H1 (cell line): ENCODE results near the gene ASCC2. TPM values are rescaled to one million over a fixed set of nuclear protein-coding genes. Genes with fewer than 3 reads are reported as not detected.

Experiments
- CTCF ChIA-PET: fragments of 300-600 bp; sonication (Branson Sonifier 250); formaldehyde crosslinking; loops from one replicate; lab custom pipeline; 2021; ENCODE audit not compliant: partially characterized antibody; lab: Charles Lee
- POLR2A ChIA-PET: fragments of 300-600 bp; sonication (Branson Sonifier 250); formaldehyde crosslinking; loops from one replicate; lab custom pipeline; 2021; ENCODE audit warnings: inconsistent platforms; ENCODE audit not compliant: partially characterized antibody; lab: Charles Lee
- DNase-seq, 2 experiments: peaks; one replicate each; pipeline versions ENCODE4 v3.0.0 to v3.0.0-alpha.2; 2010 to 2022; ENCODE audit warnings: low spot score in 2 of 2, low read depth in 1 of 2, mixed read lengths in 1 of 2
- FAIRE-seq: peaks from 2 replicates; lab custom pipeline; 2011; peaks lifted over from hg19 to GRCh38; lab: Jason Lieb, UNC
- H2AFZ ChIP-seq: 2 replicates; pipeline ENCODE4 v1.8.1; 2012; ENCODE audit warnings: low read length, inconsistent platforms
- H2AK5ac ChIP-seq: 2 replicates; pipeline ENCODE4 v1.6.1; 2013; ENCODE audit warnings: low read depth, low read length
- H2BK120ac ChIP-seq: replicated peaks from 2 replicates; pipeline ENCODE3; 2013; ENCODE audit warnings: low read depth, low read length, inconsistent platforms
- H2BK12ac ChIP-seq: 2 replicates; pipeline ENCODE4 v1.6.1; 2013; ENCODE audit warnings: low read depth, low read length
- H2BK15ac ChIP-seq: 2 replicates; pipeline ENCODE4 v1.6.1; 2013; ENCODE audit warnings: low read length
- H2BK20ac ChIP-seq: 2 replicates; pipeline ENCODE4 v1.6.1; 2013; ENCODE audit warnings: low read length
- H2BK5ac ChIP-seq: 2 replicates; pipeline ENCODE4 v1.6.1; 2013; ENCODE audit warnings: low read depth, low read length
- H3K14ac ChIP-seq: 2 replicates; pipeline ENCODE4 v1.6.1; 2013; ENCODE audit warnings: inconsistent platforms; ENCODE audit not compliant: insufficient read length
- H3K18ac ChIP-seq: 2 replicates; pipeline ENCODE4 v1.6.1; 2013; ENCODE audit warnings: low read length; ENCODE audit errors: extremely low read depth
- H3K23ac ChIP-seq: 2 replicates; pipeline ENCODE4 v1.6.1; 2013; ENCODE audit warnings: inconsistent platforms; ENCODE audit not compliant: insufficient read length
- H3K23me2 ChIP-seq: 2 replicates; pipeline ENCODE4 v1.6.1; 2013; ENCODE audit warnings: low read depth, low read length
- H3K27ac ChIP-seq: 2 replicates; pipeline ENCODE4 v1.6.1; 2011; ENCODE audit warnings: low read depth, low read length, inconsistent platforms
- H3K27me3 ChIP-seq, 4 experiments: replicated peaks in 1 of 4; 1 replicate in 1 of 4; 2 replicates in 3 of 4; pipeline versions ENCODE4 v1.6.1 to v1.8.1; 2011 to 2013; ENCODE audit warnings: low read length in 3 of 4, mild to moderate bottlenecking in 3 of 4, inconsistent platforms in 2 of 4, mixed read lengths in 2 of 4, moderate library complexity in 1 of 4; ENCODE audit not compliant: control insufficient read depth in 3 of 4, insufficient read depth in 3 of 4; ENCODE audit errors: extremely low read depth in 1 of 4
- H3K36me3 ChIP-seq, 4 experiments: 2 replicates each; pipeline versions ENCODE4 v1.6.1 to v1.8.1; 2011 to 2013; ENCODE audit warnings: mild to moderate bottlenecking in 4 of 4, low read length in 3 of 4, moderate library complexity in 2 of 4, control low read depth in 1 of 4, inconsistent platforms in 1 of 4; ENCODE audit not compliant: insufficient read depth in 4 of 4, control insufficient read depth in 2 of 4
- H3K4ac ChIP-seq: replicated peaks from 2 replicates; pipeline ENCODE3; 2013; ENCODE audit warnings: low read length, low read depth, mixed read lengths, inconsistent platforms; ENCODE audit not compliant: insufficient read length
- H3K4me1 ChIP-seq, 4 experiments: replicated peaks in 1 of 4; 1 replicate in 1 of 4; 2 replicates in 3 of 4; pipeline versions ENCODE4 v1.6.1 to v1.8.1; 2011 to 2013; ENCODE audit warnings: low read length in 3 of 4, inconsistent platforms in 2 of 4, mixed read lengths in 1 of 4; ENCODE audit not compliant: insufficient read depth in 4 of 4, control insufficient read depth in 3 of 4
- H3K4me2 ChIP-seq, 2 experiments: 2 replicates each; pipeline versions ENCODE4 v1.6.1 to v1.8.1; 2011 to 2013; ENCODE audit warnings: low read depth in 2 of 2, low read length in 2 of 2, control low read depth in 1 of 2, inconsistent platforms in 1 of 2, mild to moderate bottlenecking in 1 of 2; ENCODE audit not compliant: insufficient read depth in 1 of 2
- H3K4me3 ChIP-seq, 4 experiments: fragments of 200-600, 300-600 bp in 1 of 4; sonication (generic), shearing (Covaris generic), sonication (Bioruptor Twin) in 1 of 4; 2 replicates each; pipeline versions ENCODE4 v1.5.1 to v1.8.1; 2011 to 2016; ENCODE audit warnings: low read length in 4 of 4, low read depth in 3 of 4, control low read depth in 2 of 4, inconsistent platforms in 2 of 4, mild to moderate bottlenecking in 2 of 4, mixed read lengths in 1 of 4, moderate library complexity in 1 of 4; ENCODE audit not compliant: insufficient read depth in 2 of 4; ENCODE audit errors: extremely low read depth in 1 of 4
- H3K56ac ChIP-seq: replicated peaks from 2 replicates; pipeline ENCODE3; 2013; ENCODE audit warnings: low read depth, mild to moderate bottlenecking, mixed read lengths, low read length, inconsistent platforms; ENCODE audit not compliant: insufficient read length
- H3K79me1 ChIP-seq: 2 replicates; pipeline ENCODE4 v1.6.1; 2013; ENCODE audit warnings: low read depth, low read length, control low read depth
- H3K79me2 ChIP-seq, 2 experiments: 2 replicates each; pipeline versions ENCODE4 v1.6.1 to v1.8.1; 2012 to 2013; ENCODE audit warnings: low read length in 2 of 2, mild to moderate bottlenecking in 2 of 2, inconsistent platforms in 1 of 2; ENCODE audit not compliant: insufficient read depth in 2 of 2, control insufficient read depth in 1 of 2
- H3K9ac ChIP-seq, 4 experiments: replicated peaks in 1 of 4; 1 replicate in 1 of 4; 2 replicates in 3 of 4; pipeline versions ENCODE4 v1.6.1 to v1.8.1; 2011 to 2013; ENCODE audit warnings: low read depth in 3 of 4, low read length in 3 of 4, control low read depth in 2 of 4, mild to moderate bottlenecking in 2 of 4, moderate library complexity in 2 of 4, inconsistent platforms in 1 of 4; ENCODE audit errors: extremely low read depth in 1 of 4
- H3K9me3 ChIP-seq, 2 experiments: 2 replicates each; pipeline versions ENCODE4 v1.6.1 to v1.8.1; 2012 to 2013; ENCODE audit warnings: mild to moderate bottlenecking in 2 of 2, moderate library complexity in 2 of 2, control low read depth in 1 of 2, inconsistent platforms in 1 of 2, low read depth in 1 of 2, low read length in 1 of 2, mixed read lengths in 1 of 2; ENCODE audit not compliant: insufficient read depth in 2 of 2
- H4K20me1 ChIP-seq, 2 experiments: replicated peaks in 1 of 2; 2 replicates each; pipeline versions ENCODE3 to v1.8.1; 2011 to 2013; ENCODE audit warnings: inconsistent platforms in 2 of 2, low read length in 2 of 2, mild to moderate bottlenecking in 1 of 2; ENCODE audit not compliant: insufficient read depth in 2 of 2, control insufficient read depth in 1 of 2
- H4K5ac ChIP-seq: 2 replicates; pipeline ENCODE4 v1.6.1; 2013; ENCODE audit warnings: low read length, low read depth, mixed read lengths, inconsistent platforms; ENCODE audit not compliant: insufficient read length
- H4K8ac ChIP-seq: 2 replicates; pipeline ENCODE4 v1.8.0; 2013; ENCODE audit warnings: mild to moderate bottlenecking, moderate library complexity, low read length, inconsistent platforms; ENCODE audit not compliant: insufficient read depth; ENCODE audit errors: extremely low read depth
- H4K91ac ChIP-seq: replicated peaks from 2 replicates; pipeline ENCODE3; 2013; ENCODE audit warnings: low read length, mixed read lengths, inconsistent platforms; ENCODE audit not compliant: insufficient read length
- CHD1 ChIP-seq: IDR thresholded peaks from 2 replicates; pipeline ENCODE4 v1.6.1; 2012; ENCODE audit warnings: low read depth, low read length, improper control_type of control experiment
- RNF2 ChIP-seq: fragments of 200-900, 300-1000 bp; sonication (generic); IDR thresholded peaks from 2 replicates; pipeline ENCODE4 v1.7.1; 2016; ENCODE audit warnings: borderline replicate concordance, low read depth, mild to moderate bottlenecking, antibody characterized with exemption, low read length; ENCODE audit not compliant: poor library complexity, severe bottlenecking; ENCODE audit errors: missing control alignments
- WGBS, 2 experiments: shearing (Covaris generic) in 1 of 2; methylation state at CpG; one replicate each; pipeline versions ENCODE4 v1.1.6 to v1.1.7; 2013 to 2015; ENCODE audit warnings: low lambda C conversion rate in 2 of 2, mixed read lengths in 2 of 2, inconsistent platforms in 1 of 2, low coverage in 1 of 2, missing lambda C conversion rate in 1 of 2; ENCODE audit not compliant: insufficient replicate concordance in 2 of 2, insufficient coverage in 1 of 2, insufficient read length in 1 of 2; ENCODE audit errors: extremely low coverage in 1 of 2, missing lambda C conversion rate in 1 of 2; 5-methylcytosine and 5-hydroxymethylcytosine counted together
- polyA plus RNA-seq, 7 experiments: library from polyadenylated mRNA; depleted of rRNA in 3 of 7; stranded (reverse) in 5 of 7; unstranded in 2 of 7; fragments of >200 nt in 5 of 7; fragments of 200-250 nt in 2 of 7; gene quantifications; 1 replicate in 5 of 7; 2 replicates in 1 of 7; 4 replicates in 1 of 7; pipeline versions ENCODE4 v1.2.1 to v1.2.3, GENCODE V29; 2011 to 2013; ENCODE audit warnings: missing spikeins in 2 of 7, mixed read lengths in 2 of 7
- total RNA-seq: library from RNA; stranded (reverse); fragmentation: NEBNext Ultra II Directional; extraction: Animal tissue kit (Norgen Biotek cat#: 25700); gene quantifications from 2 replicates; pipeline ENCODE4 v1.2.1, GENCODE V29; 2021

The ASCC2 gene
- total and polyA plus RNA-seq, 2 of the 8 experiments (the other 6 are each of a cell fraction or from before 2014, with no cell fraction given) = 35.0 to 35.8 TPM

- Histone ChIP-seq H4K20me1 (peaks cover 0 to 5% of the 10 kb centered on the region in 2 experiments), H3K4me2 (no peak overlapping the region), H3K23me2 (no peaks in the 10 kb centered on the region), H4K5ac (no peak overlapping the region), H3K9ac (no peak overlapping the region), H3K18ac (no peak overlapping the region), H3K14ac (no peak overlapping the region), H3K56ac (no peak overlapping the region), H3K4ac (no peak overlapping the region), H2BK20ac (no peak overlapping the region), H3K4me1 (peaks cover 0 to 3% (median 0%) of the 10 kb centered on the region in 4 experiments; a peak in 1 of 7 replicates), H2BK120ac (no peak overlapping the region), H4K91ac (no peak overlapping the region), H3K79me1 (no peaks in the 10 kb centered on the region), H2AFZ (no peak overlapping the region), H2BK5ac (no peak overlapping the region), H3K4me3 (no peak overlapping the region), H3K36me3 (peaks cover 10 to 43% (median 24%) of the 10 kb centered on the region in 4 experiments; a peak in 6 of 8 replicates), H3K23ac (no peak overlapping the region), H2AK5ac (no peak overlapping the region), H3K27me3 (no peaks in the 10 kb centered on the region), H3K9me3 (no peaks in the 10 kb centered on the region), H4K8ac (no peak overlapping the region; the same call in 1 of the 2 replicates), H3K79me2 (no peaks in the 10 kb centered on the region), H2BK15ac (no peak overlapping the region), H3K27ac (no peak overlapping the region), H2BK12ac (no peak overlapping the region)
- no peak for DNase-seq
- POLR2A ChIA-PET = no interaction called here
- 95% methylated on average over 2 of the region's 2 CpGs; no CpG with 5 or more reads in 1 of the 2 experiments for WGBS, 2 experiments
- CTCF ChIA-PET = interaction anchor here (0.6 to 2.4 kb wide), 6 partner anchors 9 to 218 kb away, joined by 3 to 11 read pairs (median 4); no protein-coding TSS in a partner anchor
- no peak for TF ChIP-seq RNF2
- no peak for TF ChIP-seq CHD1
- FAIRE-seq = no peak
Measured at GRCh38 chr22:29804985-29805384, 33.1 kb downstream of the ASCC2 start.
